Measurements from ENCODE around the gene C2orf42. TPM values are rescaled to one million over a fixed set of nuclear protein-coding genes. Genes with fewer than 3 reads are reported as not detected.

The C2orf42 gene
- total RNA-seq, 2 donors from 2014 or later = 12.3 to 16.5 TPM

DNA sequence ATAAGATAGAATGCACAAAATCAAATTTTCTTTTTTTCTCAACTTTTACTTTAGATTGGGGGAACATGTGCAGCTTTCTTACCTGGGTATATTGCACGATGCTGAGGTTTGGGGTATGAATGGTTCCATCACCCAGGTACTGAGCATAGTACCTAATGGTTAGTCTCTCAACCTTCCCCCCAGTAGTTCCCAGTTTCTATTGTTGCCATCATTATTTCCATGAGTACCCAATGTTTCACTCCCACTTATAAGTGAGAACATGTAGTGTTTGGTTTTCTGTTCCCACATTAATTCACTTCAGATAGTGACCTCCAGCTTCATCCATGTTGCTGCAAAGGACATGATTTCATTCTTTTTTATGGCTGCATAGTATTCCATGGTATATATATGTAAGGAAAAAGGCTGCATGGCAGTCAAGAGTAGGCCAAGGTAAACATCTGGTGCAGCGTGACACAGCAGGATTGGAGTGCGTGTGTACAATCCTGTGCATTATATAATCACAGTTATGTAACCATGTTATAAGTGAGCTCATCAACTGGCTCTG is 10.5 kb upstream of the C2orf42 start:
- Mint-ChIP-seq H3K9me3 (no peaks in the 10 kb centered on the region), H3K36me3 (ENCODE audit: low read depth) (no peaks in the 10 kb centered on the region), H3K4me3 (no peak overlapping the region), H3K4me1 (no peaks in the 10 kb centered on the region), H3K27ac (no peak overlapping the region), H3K27me3 (ENCODE audit: insufficient read depth) (no peaks in the 10 kb centered on the region)
- H3K27ac ChIP-seq (ENCODE audit: low read depth, low read length) = no peak overlapping the region
- no peaks in the 10 kb centered on the region for H3K27me3 ChIP-seq (ENCODE audit: control insufficient read depth, insufficient read depth, low read length, poor library complexity, severe bottlenecking)
- no peaks in the 10 kb centered on the region for H3K9me3 ChIP-seq (ENCODE audit: control insufficient read depth, low read length)
- 94 to 100% methylated on average over 2 to 3 of the region's 3 CpGs for WGBS, 2 experiments (ENCODE audit: insufficient coverage in 1 of 2, insufficient read length in 1 of 2)
- H3K9ac ChIP-seq (ENCODE audit: extremely low read depth, low read length, poor library complexity, severe bottlenecking) = no peak overlapping the region
- TF ChIP-seq, protein P1, sequence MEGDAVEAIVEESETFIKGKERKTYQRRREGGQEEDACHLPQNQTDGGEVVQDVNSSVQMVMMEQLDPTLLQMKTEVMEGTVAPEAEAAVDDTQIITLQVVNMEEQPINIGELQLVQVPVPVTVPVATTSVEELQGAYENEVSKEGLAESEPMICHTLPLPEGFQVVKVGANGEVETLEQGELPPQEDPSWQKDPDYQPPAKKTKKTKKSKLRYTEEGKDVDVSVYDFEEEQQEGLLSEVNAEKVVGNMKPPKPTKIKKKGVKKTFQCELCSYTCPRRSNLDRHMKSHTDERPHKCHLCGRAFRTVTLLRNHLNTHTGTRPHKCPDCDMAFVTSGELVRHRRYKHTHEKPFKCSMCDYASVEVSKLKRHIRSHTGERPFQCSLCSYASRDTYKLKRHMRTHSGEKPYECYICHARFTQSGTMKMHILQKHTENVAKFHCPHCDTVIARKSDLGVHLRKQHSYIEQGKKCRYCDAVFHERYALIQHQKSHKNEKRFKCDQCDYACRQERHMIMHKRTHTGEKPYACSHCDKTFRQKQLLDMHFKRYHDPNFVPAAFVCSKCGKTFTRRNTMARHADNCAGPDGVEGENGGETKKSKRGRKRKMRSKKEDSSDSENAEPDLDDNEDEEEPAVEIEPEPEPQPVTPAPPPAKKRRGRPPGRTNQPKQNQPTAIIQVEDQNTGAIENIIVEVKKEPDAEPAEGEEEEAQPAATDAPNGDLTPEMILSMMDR (conservative IDR thresholded peaks at IDR 0.05) = no peak
- DNase-seq = no peak
- H3K4me3 ChIP-seq (ENCODE audit: low read length) = no peak overlapping the region
- H3K4me1 ChIP-seq (ENCODE audit: control insufficient read depth, insufficient read depth, low read length) = no peaks in the 10 kb centered on the region
- H3K36me3 ChIP-seq (ENCODE audit: control insufficient read depth, insufficient read depth, low read length) = no peaks in the 10 kb centered on the region

DNA sequence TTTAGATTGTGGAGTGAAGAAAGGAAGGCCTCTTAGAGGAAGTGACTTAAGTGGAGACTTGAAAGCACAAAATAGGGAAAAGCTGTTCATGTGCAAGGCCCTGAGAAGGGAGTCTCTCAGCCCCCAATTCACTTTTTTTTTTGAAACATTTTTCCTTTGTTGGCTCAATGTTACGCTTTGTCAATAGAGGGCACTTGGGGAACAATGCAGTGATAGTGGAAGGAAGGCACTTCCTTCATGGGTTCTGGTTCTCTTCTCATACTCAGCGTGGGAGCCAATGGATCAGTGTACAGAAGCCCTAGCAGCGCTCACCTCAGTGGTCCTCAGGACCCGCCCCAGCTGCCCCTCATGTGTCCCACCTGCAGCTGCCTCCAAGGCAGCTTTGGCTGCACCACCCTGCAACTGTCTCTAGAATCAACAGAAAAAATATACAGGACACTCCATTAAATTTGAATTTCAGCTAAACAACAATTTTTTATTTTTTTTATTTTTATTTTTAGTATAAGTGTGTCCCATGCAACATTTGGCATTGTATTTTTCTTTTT is 8.6 kb upstream of the C2orf42 start:
- 84 to 90% methylated on average over 2 to 4 of the region's 4 CpGs for WGBS, 2 experiments (ENCODE audit: insufficient coverage in 1 of 2, insufficient read length in 1 of 2)
- no peaks in the 10 kb centered on the region for H3K27me3 Mint-ChIP-seq (ENCODE audit: insufficient read depth)
- H3K9ac ChIP-seq (ENCODE audit: extremely low read depth, low read length, poor library complexity, severe bottlenecking) = no peak overlapping the region

DNA sequence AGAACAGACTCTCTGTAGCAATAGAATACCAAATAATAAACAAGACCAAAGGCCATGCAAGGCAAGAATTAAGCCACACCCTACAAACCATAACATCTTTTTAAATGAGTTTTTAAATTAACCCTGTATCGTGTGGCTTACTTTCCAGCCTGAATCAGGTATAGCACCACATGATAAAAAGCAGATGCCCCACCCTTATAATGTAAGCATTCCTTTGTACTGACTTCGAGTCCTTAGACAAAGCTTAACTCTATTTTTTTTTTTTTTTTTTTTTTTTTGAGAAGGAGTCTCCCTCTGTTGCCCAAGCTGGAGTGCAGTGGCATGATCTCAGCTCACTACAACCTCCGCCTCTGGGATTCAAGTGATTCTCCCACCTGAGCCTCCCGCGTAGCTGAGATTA is 1.7 kb upstream of the C2orf42 start:
- Histone ChIP-seq H3K4me3 (ENCODE audit: low read length) (no peak overlapping the region), H3K27ac (ENCODE audit: low read depth, low read length) (no peak overlapping the region), H3K9me3 (ENCODE audit: control insufficient read depth, low read length) (no peaks in the 10 kb centered on the region), H3K4me1 (ENCODE audit: control insufficient read depth, insufficient read depth, low read length) (no peaks in the 10 kb centered on the region), H3K9ac (ENCODE audit: extremely low read depth, low read length, poor library complexity, severe bottlenecking) (no peak overlapping the region), H3K27me3 (ENCODE audit: control insufficient read depth, insufficient read depth, low read length, poor library complexity, severe bottlenecking) (no peaks in the 10 kb centered on the region), H3K36me3 (ENCODE audit: control insufficient read depth, insufficient read depth, low read length) (no peaks in the 10 kb centered on the region)
- Mint-ChIP-seq H3K27ac (no peak overlapping the region), H3K4me1 (peaks cover 3% of the 10 kb centered on the region), H3K9me3 (no peaks in the 10 kb centered on the region), H3K36me3 (ENCODE audit: low read depth) (no peaks in the 10 kb centered on the region), H3K27me3 (ENCODE audit: insufficient read depth) (no peaks in the 10 kb centered on the region), H3K4me3 (no peak overlapping the region)
- no peak for DNase-seq
- TF ChIP-seq, protein P1 (conservative IDR thresholded peaks at IDR 0.05) = no peak
- 91 to 100% methylated on average over 2 to 5 of the region's 5 CpGs for WGBS, 2 experiments (ENCODE audit: insufficient coverage in 1 of 2, insufficient read length in 1 of 2)

More for the DNA sequence above, 8.6 kb upstream of the C2orf42 start:
- H3K27ac Mint-ChIP-seq = no peak overlapping the region
- Histone ChIP-seq H3K4me1 (ENCODE audit: control insufficient read depth, insufficient read depth, low read length) (no peaks in the 10 kb centered on the region), H3K27ac (ENCODE audit: low read depth, low read length) (no peak overlapping the region), H3K27me3 (ENCODE audit: control insufficient read depth, insufficient read depth, low read length, poor library complexity, severe bottlenecking) (no peaks in the 10 kb centered on the region), H3K4me3 (ENCODE audit: low read length) (no peak overlapping the region), H3K36me3 (ENCODE audit: control insufficient read depth, insufficient read depth, low read length) (no peaks in the 10 kb centered on the region), H3K9me3 (ENCODE audit: control insufficient read depth, low read length) (no peaks in the 10 kb centered on the region)
- no peaks in the 10 kb centered on the region for H3K36me3 Mint-ChIP-seq (ENCODE audit: low read depth)
- H3K4me3 Mint-ChIP-seq = no peak overlapping the region
- TF ChIP-seq, protein P1 (conservative IDR thresholded peaks at IDR 0.05) = no peak
- no peaks in the 10 kb centered on the region for H3K9me3 Mint-ChIP-seq
- H3K4me1 Mint-ChIP-seq = no peaks in the 10 kb centered on the region
- DNase-seq = no peak
